K562 (cell line): ENCODE measurements around the gene LTB4R2. TPM values are rescaled to one million over a fixed set of nuclear protein-coding genes. Genes with fewer than 3 reads are reported as not detected.

Experiments used
- ATAC-seq: fragments of 200-7000 bp; cut with Tn5 transposase; 3 replicates; pipeline ENCODE4 v1.9.1; 2020; ENCODE audit warnings: moderate library complexity
- BruUV-seq: library from RNA; stranded (reverse); fragments of 400-500 nt; replicated peaks from 2 replicates; lab custom pipeline; 2021; lab: Mats Ljungman, UMichigan
- CTCF ChIA-PET: fragments of 300-600 bp; formaldehyde crosslinking; extraction: SDS; loops from one replicate; lab custom pipeline; 2021; ENCODE audit warnings: low intra/inter-chr PET ratio; lab: Yijun Ruan, JAX
- POLR2A ChIA-PET: fragments of 300-600, 350-650 bp; sonication (Branson Sonifier 250); formaldehyde crosslinking; extraction: SDS; loops from one replicate; lab custom pipeline; 2021; ENCODE audit warnings: antibody characterized with exemption, inconsistent platforms; lab: Yijun Ruan, JAX
- DNase-seq, 4 experiments: peaks; one replicate each; pipeline versions ENCODE4 v3.0.0 to v3.0.0-alpha.2; 2011 to 2018; ENCODE audit warnings: low spot score in 3 of 4, mixed read lengths in 3 of 4; ENCODE audit errors: extremely low read depth in 1 of 4
- FAIRE-seq: peaks from 2 replicates; lab custom pipeline; 2011; peaks lifted over from hg19 to GRCh38; lab: Jason Lieb, UNC
- H2AFZ ChIP-seq: 2 replicates; pipeline ENCODE4 v1.6.0; 2011; ENCODE audit warnings: low read depth, low read length, control low read depth, inconsistent platforms
- H3K27ac ChIP-seq: fragments of 200-600 bp; 3 replicates; pipeline ENCODE4 v1.8.0; 2011; ENCODE audit warnings: low read depth, mild to moderate bottlenecking, control low read depth, inconsistent platforms, low read length, moderate library complexity, mixed read lengths; ENCODE audit errors: extremely low read depth
- H3K27me3 ChIP-seq, 2 experiments: fragments of 300-600 bp in 1 of 2; 2 replicates in 1 of 2; 3 replicates in 1 of 2; pipeline versions ENCODE4 v1.6.0 to v1.8.0; 2011; ENCODE audit warnings: inconsistent platforms in 2 of 2, low read length in 2 of 2, mild to moderate bottlenecking in 1 of 2, mixed read lengths in 1 of 2, moderate library complexity in 1 of 2; ENCODE audit not compliant: control insufficient read depth in 2 of 2, insufficient read depth in 2 of 2
- H3K36me3 ChIP-seq: fragments of 300-600 bp; 3 replicates; pipeline ENCODE4 v1.8.0; 2011; ENCODE audit warnings: mild to moderate bottlenecking, low read length, inconsistent platforms; ENCODE audit not compliant: control insufficient read depth, insufficient read depth
- H3K4me1 ChIP-seq, 2 experiments: fragments of 200-600 bp in 1 of 2; replicated peaks in 1 of 2; 2 replicates in 1 of 2; 3 replicates in 1 of 2; pipeline versions ENCODE4 v1.5.1 to v1.8.0; 2011; ENCODE audit warnings: inconsistent platforms in 2 of 2, low read length in 2 of 2, mild to moderate bottlenecking in 1 of 2, mixed read lengths in 1 of 2, moderate library complexity in 1 of 2; ENCODE audit not compliant: control insufficient read depth in 2 of 2, insufficient read depth in 2 of 2
- H3K4me2 ChIP-seq: 2 replicates; pipeline ENCODE4 v1.6.1; 2011; ENCODE audit warnings: low read length, control low read depth, inconsistent platforms, mixed read lengths; ENCODE audit not compliant: insufficient read depth
- H3K4me3 ChIP-seq: fragments of 200-600 bp; sonication (generic), shearing (Covaris generic); 2 replicates; pipeline ENCODE4 v1.5.1; 2016; ENCODE audit warnings: control low read depth, inconsistent platforms
- H3K79me2 ChIP-seq: fragments of 200-600 bp; 3 replicates; pipeline ENCODE4 v1.8.0; 2011; ENCODE audit warnings: low read length, inconsistent platforms; ENCODE audit not compliant: control insufficient read depth, insufficient read depth
- H3K9ac ChIP-seq, 2 experiments: 2 replicates each; pipeline versions ENCODE4 v1.6.0 to v1.6.1; 2011; ENCODE audit warnings: low read depth in 2 of 2, low read length in 2 of 2, control low read depth in 1 of 2, inconsistent platforms in 1 of 2, mild to moderate bottlenecking in 1 of 2, mixed read lengths in 1 of 2; ENCODE audit not compliant: insufficient read depth in 1 of 2
- H3K9me1 ChIP-seq: one replicate; pipeline ENCODE4 v1.6.0; 2011; ENCODE audit warnings: inconsistent platforms, mild to moderate bottlenecking, low read length, moderate library complexity; ENCODE audit not compliant: control insufficient read depth, insufficient read depth
- H3K9me3 ChIP-seq: replicated peaks from 2 replicates; pipeline ENCODE4 v1.5.1; 2011; ENCODE audit warnings: low read depth, low read length, inconsistent platforms; ENCODE audit not compliant: control insufficient read depth, insufficient read depth
- H4K20me1 ChIP-seq: replicated peaks from 2 replicates; pipeline ENCODE4 v1.6.1; 2011; ENCODE audit warnings: low read length, inconsistent platforms, mixed read lengths; ENCODE audit not compliant: control insufficient read depth, insufficient read depth
- POLR3G ChIP-seq: IDR thresholded peaks from 2 replicates; pipeline ENCODE4 v1.6.1; 2011; ENCODE audit not compliant: insufficient read length, insufficient replicate concordance; ENCODE audit errors: extremely low read depth
- WGBS: fragments of 100-300 bp; shearing (Covaris generic); methylation state at CpG from one replicate; pipeline ENCODE4 v1.1.6; 2016; ENCODE audit warnings: low coverage, mixed read lengths; ENCODE audit not compliant: insufficient coverage; ENCODE audit errors: missing lambda C conversion rate; 5-methylcytosine and 5-hydroxymethylcytosine counted together
- in situ Hi-C: fragments of 300-500 bp; cut with MboI; formaldehyde crosslinking; loops from 4 replicates; pipeline ENCODE4 v1.15.0; 2018; ENCODE audit warnings: inconsistent platforms, mixed read lengths
- intact Hi-C: fragments of 100-400 bp; cut with micrococcal nuclease; formaldehyde crosslinking; loops from 2 replicates; pipeline ENCODE4 v1.14.2; 2022
- polyA plus RNA-seq, 8 experiments: library from polyadenylated mRNA; depleted of rRNA in 4 of 8; stranded (reverse) in 5 of 8; unstranded in 3 of 8; fragments of >200 nt; fragmentation: Nextera tagmentation in 2 of 8; fragmentation: Illumina TruSeq in 1 of 8; extraction: Ambion mirVana in 2 of 8; extraction: Trizol in 1 of 8; gene quantifications; 2 replicates each; pipeline versions ENCODE4 v1.2.1 to v1.2.3, GENCODE V29; 2011 to 2014; ENCODE audit warnings: inconsistent platforms in 1 of 8, missing spikeins in 1 of 8
- total RNA-seq, 7 experiments: library from RNA; depleted of rRNA in 6 of 7; stranded (reverse); fragments of >200 nt in 6 of 7; fragmentation: Illumina TruSeq in 2 of 7; extraction: Trizol in 2 of 7; gene quantifications; 2 replicates each; pipeline versions ENCODE4 v1.2.1 to v1.2.3, GENCODE V29; 2011 to 2021; ENCODE audit warnings: low replicate concordance in 1 of 7
- TF ChIP-seq, protein P1 (sequence below): fragments of 450-650 bp; IDR thresholded peaks from 2 replicates; pipeline ENCODE4 v1.6.1; 2016
- TF ChIP-seq, protein P2 (sequence below): fragments of 250-450 bp; sonication (Bioruptor Pico); IDR thresholded peaks from 2 replicates; pipeline ENCODE4 v1.8.0; 2021; ENCODE audit warnings: borderline replicate concordance, mild to moderate bottlenecking, moderate library complexity; ENCODE audit not compliant: poor library complexity, severe bottlenecking

The LTB4R2 gene
- total and polyA plus RNA-seq, 9 of the 15 experiments (the other 6 are each of a cell fraction or from before 2014, with no cell fraction given): 0.03 to 11.6 (median 2.8) TPM; not detected in 1

DNA sequence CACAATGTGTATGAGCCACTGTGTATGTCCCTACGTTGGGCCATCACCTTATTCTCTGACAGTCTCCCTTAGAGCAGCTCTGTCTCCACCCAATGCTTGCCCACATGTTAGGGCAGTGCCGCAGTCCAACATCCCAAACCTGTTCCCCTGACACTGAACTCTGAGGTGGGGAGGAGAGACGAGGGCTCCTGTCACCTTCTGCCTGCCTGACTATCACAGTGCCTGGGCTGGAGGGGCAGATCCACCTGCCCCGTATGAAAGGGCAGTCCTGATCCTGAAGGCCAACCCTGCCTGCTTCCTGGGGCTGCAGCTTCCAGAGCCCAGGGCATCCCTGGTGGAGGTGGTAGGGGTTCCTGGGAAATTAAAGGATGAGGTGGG is 49.2 kb upstream of the LTB4R2 start:
- no peak overlapping the region for H3K27ac ChIP-seq
- ATAC-seq (no peak), FAIRE-seq (no peak)
- no peaks in the 10 kb centered on the region for H3K27me3 ChIP-seq
- POLR2A ChIA-PET: interaction anchor here (0.6 kb wide), 1 partner anchor 181 kb away, joined by 3 read pairs; no protein-coding TSS in a partner anchor
- H3K9me3 ChIP-seq: no peaks in the 10 kb centered on the region
- no peaks in the 10 kb centered on the region for H3K36me3 ChIP-seq
- H2AFZ ChIP-seq: no peak overlapping the region
- no peaks in the 10 kb centered on the region for H4K20me1 ChIP-seq
- intact Hi-C loops: no loop called here
- no peak for TF ChIP-seq POLR3G
- TF ChIP-seq, protein P1, sequence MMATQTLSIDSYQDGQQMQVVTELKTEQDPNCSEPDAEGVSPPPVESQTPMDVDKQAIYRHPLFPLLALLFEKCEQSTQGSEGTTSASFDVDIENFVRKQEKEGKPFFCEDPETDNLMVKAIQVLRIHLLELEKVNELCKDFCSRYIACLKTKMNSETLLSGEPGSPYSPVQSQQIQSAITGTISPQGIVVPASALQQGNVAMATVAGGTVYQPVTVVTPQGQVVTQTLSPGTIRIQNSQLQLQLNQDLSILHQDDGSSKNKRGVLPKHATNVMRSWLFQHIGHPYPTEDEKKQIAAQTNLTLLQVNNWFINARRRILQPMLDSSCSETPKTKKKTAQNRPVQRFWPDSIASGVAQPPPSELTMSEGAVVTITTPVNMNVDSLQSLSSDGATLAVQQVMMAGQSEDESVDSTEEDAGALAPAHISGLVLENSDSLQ: no peak
- TF ChIP-seq, protein P2, sequence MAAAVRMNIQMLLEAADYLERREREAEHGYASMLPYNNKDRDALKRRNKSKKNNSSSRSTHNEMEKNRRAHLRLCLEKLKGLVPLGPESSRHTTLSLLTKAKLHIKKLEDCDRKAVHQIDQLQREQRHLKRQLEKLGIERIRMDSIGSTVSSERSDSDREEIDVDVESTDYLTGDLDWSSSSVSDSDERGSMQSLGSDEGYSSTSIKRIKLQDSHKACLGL: no peak
- TF ChIP-seq, all 486 proteins: peak for 0
- Histone ChIP-seq H3K4me1 (peaks cover 15 to 62% of the 10 kb centered on the region in 2 experiments; a peak in 4 of 5 replicates), H3K9ac (no peak overlapping the region; a peak in 1 of 4 replicates), H3K9me1 (no peaks in the 10 kb centered on the region), H3K4me2 (no peak overlapping the region), H3K79me2 (no peaks in the 10 kb centered on the region), H3K4me3 (no peak overlapping the region)
- in situ Hi-C loops: no loop called here
- no peak for DNase-seq
- BruUV-seq: no TSS peak
- WGBS: 66% methylated on average over 2 of the region's 4 CpGs
- CTCF ChIA-PET: no interaction called here
